SK-N-SH (cell line): ENCODE data around the gene FCER2. TPM values are rescaled to one million over a fixed set of nuclear protein-coding genes. Genes with fewer than 3 reads are reported as not detected.

Experiments
- CTCF ChIA-PET: fragments of 300-600, 350-600 bp; formaldehyde crosslinking; extraction: SDS; loops from one replicate; lab custom pipeline; 2021; lab: Yijun Ruan, JAX
- POLR2A ChIA-PET: fragments of 350-600 bp; sonication (Branson Sonifier 250); formaldehyde crosslinking; extraction: SDS; loops from one replicate; lab custom pipeline; 2020; ENCODE audit warnings: antibody characterized with exemption, inconsistent platforms; lab: Yijun Ruan, JAX
- DNase-seq: peaks from one replicate; pipeline ENCODE4 v3.0.0; 2012
- H2AFZ ChIP-seq: fragments of 200-600 bp; sonication (generic); 2 replicates; pipeline ENCODE4 v1.8.1; 2016; ENCODE audit warnings: antibody characterized with exemption, mild to moderate bottlenecking, low read depth
- H3F3A ChIP-seq: fragments of 200-600 bp; sonication (generic); replicated peaks from 2 replicates; pipeline ENCODE3; 2016; ENCODE audit warnings: antibody characterized with exemption, mild to moderate bottlenecking; ENCODE audit not compliant: insufficient read depth
- H3K27ac ChIP-seq, 2 experiments: fragments of 200-500 bp in 1 of 2; fragments of 200-600 bp in 1 of 2; sonication (Bioruptor generic) in 1 of 2; sonication (generic), shearing (Covaris generic) in 1 of 2; 2 replicates each; pipeline versions ENCODE4 v1.5.1 to v1.6.1; 2014 to 2016; ENCODE audit warnings: low read depth in 2 of 2, inconsistent platforms in 1 of 2, low read length in 1 of 2, mild to moderate bottlenecking in 1 of 2, mixed read lengths in 1 of 2
- H3K27me3 ChIP-seq: fragments of 200-600 bp; sonication (generic), shearing (Covaris generic); 2 replicates; pipeline ENCODE4 v1.6.1; 2016; ENCODE audit warnings: mixed run types; ENCODE audit not compliant: insufficient read depth
- H3K36me3 ChIP-seq, 2 experiments: fragments of 200-500 bp in 1 of 2; fragments of 200-600 bp in 1 of 2; sonication (Bioruptor generic) in 1 of 2; sonication (generic) in 1 of 2; replicated peaks in 1 of 2; 2 replicates each; pipeline versions ENCODE3 to v1.5.1; 2014 to 2016; ENCODE audit warnings: low read length in 1 of 2, mild to moderate bottlenecking in 1 of 2; ENCODE audit not compliant: insufficient read depth in 2 of 2, control insufficient read depth in 1 of 2
- H3K4me1 ChIP-seq, 2 experiments: fragments of 200-500 bp in 1 of 2; fragments of 200-600 bp in 1 of 2; sonication (Bioruptor generic) in 1 of 2; sonication (generic), shearing (Covaris generic) in 1 of 2; 2 replicates each; pipeline versions ENCODE4 v1.5.1 to v1.6.1; 2014 to 2016; ENCODE audit warnings: low read depth in 1 of 2, low read length in 1 of 2, mixed run types in 1 of 2; ENCODE audit not compliant: insufficient read depth in 2 of 2, control insufficient read depth in 1 of 2
- H3K4me2 ChIP-seq: fragments of 200-600 bp; sonication (generic), shearing (Covaris generic); 2 replicates; pipeline ENCODE4 v1.6.1; 2017; ENCODE audit warnings: mixed run types
- H3K4me3 ChIP-seq, 2 experiments: fragments of 200-500 bp in 1 of 2; fragments of 200-600 bp in 1 of 2; sonication (Bioruptor generic) in 1 of 2; sonication (generic), shearing (Covaris generic) in 1 of 2; 2 replicates each; pipeline versions ENCODE4 v1.5.1 to v1.8.1; 2014 to 2016; ENCODE audit warnings: low read depth in 2 of 2, inconsistent platforms in 1 of 2, low read length in 1 of 2, mild to moderate bottlenecking in 1 of 2, mixed read lengths in 1 of 2, moderate library complexity in 1 of 2
- H3K79me2 ChIP-seq: fragments of 200-600 bp; sonication (generic); 2 replicates; pipeline ENCODE4 v1.8.1; 2017; ENCODE audit warnings: mild to moderate bottlenecking; ENCODE audit not compliant: insufficient read depth
- H3K9ac ChIP-seq: fragments of 200-600 bp; sonication (generic); 2 replicates; pipeline ENCODE4 v1.6.1; 2017; ENCODE audit warnings: mixed run types
- H3K9me2 ChIP-seq: fragments of 200-600 bp; sonication (generic); 2 replicates; pipeline ENCODE4 v1.6.1; 2017; ENCODE audit warnings: mixed run types
- H3K9me3 ChIP-seq: fragments of 200-600 bp; sonication (generic); 2 replicates; pipeline ENCODE4 v1.6.1; 2017; ENCODE audit warnings: mixed run types, mild to moderate bottlenecking, moderate library complexity
- H4K20me1 ChIP-seq: fragments of 200-600 bp; sonication (generic); 2 replicates; pipeline ENCODE4 v1.6.1; 2017; ENCODE audit warnings: mild to moderate bottlenecking, mixed run types; ENCODE audit not compliant: insufficient read depth
- ELF1 ChIP-seq: IDR thresholded peaks from 2 replicates; pipeline ENCODE4 v1.4.0; 2012
- EZH2phosphoT487 ChIP-seq: fragments of 200-600 bp; sonication (generic); IDR thresholded peaks from 2 replicates; pipeline ENCODE4 v1.6.1; 2017; ENCODE audit warnings: low read depth, mixed run types, mild to moderate bottlenecking, antibody characterized with exemption, moderate library complexity, borderline replicate concordance
- GABPA ChIP-seq: IDR thresholded peaks from 2 replicates; pipeline ENCODE4 v1.4.0; 2012; ENCODE audit warnings: low read depth, mild to moderate bottlenecking
- GATA2 ChIP-seq: sonication (generic); formaldehyde crosslinking; IDR thresholded peaks from 2 replicates; pipeline ENCODE4 v1.5.0; 2020; ENCODE audit warnings: mild to moderate bottlenecking, missing genetic modification reagents
- IRF3 ChIP-seq: fragments of 150-350 bp; IDR thresholded peaks from 2 replicates; pipeline ENCODE4 v1.6.1; 2016; ENCODE audit warnings: mild to moderate bottlenecking, low read depth, low read length
- JUND ChIP-seq: IDR thresholded peaks from 2 replicates; pipeline ENCODE4 v1.4.0; 2012
- MAX ChIP-seq: IDR thresholded peaks from 2 replicates; pipeline ENCODE4 v1.4.0; 2012; ENCODE audit warnings: low read depth
- MEF2A ChIP-seq: IDR thresholded peaks from 2 replicates; pipeline ENCODE4 v1.4.0; 2012; ENCODE audit warnings: low read depth, borderline replicate concordance
- NRF1 ChIP-seq: IDR thresholded peaks from 2 replicates; pipeline ENCODE4 v1.6.1; 2012; ENCODE audit warnings: low read depth, mild to moderate bottlenecking, low read length
- RCOR1 ChIP-seq: fragments of 150-350 bp; IDR thresholded peaks from 2 replicates; pipeline ENCODE4 v1.6.1; 2017; ENCODE audit warnings: antibody characterized with exemption, low read length
- RXRA ChIP-seq: IDR thresholded peaks from 2 replicates; pipeline ENCODE4 v1.4.0; 2012; ENCODE audit warnings: low read depth, mild to moderate bottlenecking, borderline replicate concordance
- SIN3A ChIP-seq: IDR thresholded peaks from 2 replicates; pipeline ENCODE4 v1.6.1; 2012; ENCODE audit warnings: low read depth, mild to moderate bottlenecking, low read length, moderate library complexity, borderline replicate concordance
- SMC3 ChIP-seq: IDR thresholded peaks from 2 replicates; pipeline ENCODE4 v1.6.1; 2012; ENCODE audit warnings: low read depth, low read length, improper control_type of control experiment
- USF1 ChIP-seq: IDR thresholded peaks from 2 replicates; pipeline ENCODE4 v1.4.0; 2012; ENCODE audit warnings: low read depth, borderline replicate concordance
- USF2 ChIP-seq: fragments of 150-350 bp; IDR thresholded peaks from 2 replicates; pipeline ENCODE4 v1.6.1; 2017; ENCODE audit warnings: antibody characterized with exemption, low read length, low read depth, borderline replicate concordance
- YY1 ChIP-seq: IDR thresholded peaks from 2 replicates; pipeline ENCODE4 v1.4.0; 2012; ENCODE audit warnings: low read depth, mild to moderate bottlenecking
- WGBS: methylation state at CpG from one replicate; pipeline ENCODE4 v1.1.6; 2017; ENCODE audit warnings: low lambda C conversion rate; 5-methylcytosine and 5-hydroxymethylcytosine counted together
- polyA plus RNA-seq, 3 experiments: library from polyadenylated mRNA; depleted of rRNA; stranded (reverse); fragments of >200 nt; gene quantifications; 2 replicates each; pipeline ENCODE4 v1.2.3, GENCODE V29; 2012

The FCER2 gene
- polyA plus RNA-seq, 1 of the 3 experiments (the other 2 are of a cell fraction): not detected

- no peaks in the 10 kb centered on the region for H3F3A ChIP-seq
- H3K9me3 ChIP-seq: no peaks in the 10 kb centered on the region
- no peaks in the 10 kb centered on the region for H3K36me3 ChIP-seq
- no peak for TF ChIP-seq EZH2phosphoT487
- TF ChIP-seq USF1: no peak
- TF ChIP-seq ELF1: no peak
- TF ChIP-seq GABPA: no peak
- no peak for TF ChIP-seq YY1
- TF ChIP-seq IRF3: no peak
- no peak for TF ChIP-seq MAX
- no peak for TF ChIP-seq SIN3A
- TF ChIP-seq JUND: no peak
- TF ChIP-seq USF2: no peak
- TF ChIP-seq, all 33 proteins: peak for 0
- no peak for DNase-seq
- Histone ChIP-seq H3K9ac (no peak overlapping the region), H2AFZ (no peak overlapping the region), H3K27ac (no peak overlapping the region), H4K20me1 (no peaks in the 10 kb centered on the region), H3K79me2 (no peaks in the 10 kb centered on the region), H3K27me3 (peaks cover 56% of the 10 kb centered on the region), H3K4me2 (no peak overlapping the region), H3K4me1 (no peaks in the 10 kb centered on the region), H3K4me3 (no peak overlapping the region), H3K9me2 (no peaks in the 10 kb centered on the region)
- ChIA-PET CTCF (no interaction called here), POLR2A (no interaction called here)
- 22% methylated on average over 7 of the region's 7 CpGs for WGBS
Measured at GRCh38 chr19:7738023-7738422, 36.1 kb upstream of the FCER2 start.

GRCh38 chr19:7737215-7737614 is 35.3 kb upstream of the FCER2 start:
- Histone ChIP-seq H3K4me2 (no peak overlapping the region), H3K79me2 (no peaks in the 10 kb centered on the region), H3K36me3 (no peaks in the 10 kb centered on the region), H3K4me3 (no peak overlapping the region), H3K4me1 (no peaks in the 10 kb centered on the region), H3F3A (no peaks in the 10 kb centered on the region), H3K9ac (no peak overlapping the region), H4K20me1 (no peaks in the 10 kb centered on the region), H2AFZ (no peak overlapping the region), H3K27ac (no peak overlapping the region), H3K27me3 (peaks cover 57% of the 10 kb centered on the region), H3K9me2 (no peaks in the 10 kb centered on the region), H3K9me3 (no peaks in the 10 kb centered on the region)
- TF ChIP-seq GATA2 (CRISPR knock-in tag) (no peak), RXRA (no peak), SMC3 (no peak), IRF3 (no peak), RCOR1 (no peak), USF1 (no peak), YY1 (no peak), NRF1 (no peak), MEF2A (no peak)
- ChIA-PET CTCF (no interaction called here), POLR2A (no interaction called here)
- DNase-seq: no peak
- 19% methylated on average over 11 of the region's 11 CpGs for WGBS
